ENCODE data around the gene LCLAT1.

GRCh38 chr2:30463535-30463934, 16.5 kb downstream of the LCLAT1 start:
- TF ChIP-seq CTCF (optimal IDR thresholded peaks at IDR 0.05 in 1 of 3, IDR thresholded peaks at IDR 0.05 in 1 of 3, conservative IDR thresholded peaks at IDR 0.05 in 1 of 3; ENCODE audit: extremely low read depth in 1 of 3, insufficient read depth in 2 of 3, low read length in 3 of 3) (no peak), EZH2 (IDR thresholded peaks at IDR 0.05; ENCODE audit: low read length) (no peak)
